BE2C (cell line): ENCODE measurements around the gene GDAP1L1.

ENCODE experiments used
- DNase-seq: peaks from one replicate; pipeline ENCODE4 v3.0.0-alpha.2; 2020
- H3K27me3 ChIP-seq: fragments of 250-450 bp; sonication (Bioruptor Pico); 2 replicates; pipeline ENCODE4 v1.5.1; 2020; ENCODE audit warnings: mild to moderate bottlenecking
- H3K36me3 ChIP-seq: fragments of 250-450 bp; sonication (Bioruptor Pico); 2 replicates; pipeline ENCODE4 v1.5.1; 2020; ENCODE audit warnings: mild to moderate bottlenecking
- H3K4me1 ChIP-seq: fragments of 250-450 bp; sonication (Bioruptor Pico); 2 replicates; pipeline ENCODE4 v1.5.1; 2020
- H3K4me3 ChIP-seq: 2 replicates; pipeline ENCODE4 v1.5.1; 2011; ENCODE audit warnings: low read depth, low read length
- H3K9me3 ChIP-seq: fragments of 250-450 bp; sonication (Bioruptor Pico); 2 replicates; pipeline ENCODE4 v1.5.1; 2020
- CTCF ChIP-seq: IDR thresholded peaks from 2 replicates; pipeline ENCODE4 v1.5.1; 2012; ENCODE audit warnings: mild to moderate bottlenecking, low read depth, low read length

The GDAP1L1 gene

GRCh38 chr20:44209686-44210405 is 37.3 kb upstream of the GDAP1L1 start:
- no peak for TF ChIP-seq CTCF
- DNase-seq = no peak
- peak overlapping the region; percentile 78 for H3K4me3 ChIP-seq
- no peaks in the 10 kb centered on the region for H3K9me3 ChIP-seq
- H3K27me3 ChIP-seq = no peaks in the 10 kb centered on the region
- H3K4me1 ChIP-seq = no peaks in the 10 kb centered on the region
- H3K36me3 ChIP-seq = peaks cover 14% of the 10 kb centered on the region

GRCh38 chr20:44210406-44211176 is 36.5 kb upstream of the GDAP1L1 start, which contains the start of gene OSER1:
Gene OSER1, minus strand, starts transcription at chr20:44210771. Its CDS starts 3,814 bp downstream, at chr20:44206957.
- H3K36me3 ChIP-seq = peaks cover 7% of the 10 kb centered on the region
- DNase-seq = peak; percentile 96
- no peaks in the 10 kb centered on the region for H3K27me3 ChIP-seq
- peak within 1 kb of the TSS; percentile 84 for H3K4me3 ChIP-seq
- TF ChIP-seq CTCF = no peak
- no peaks in the 10 kb centered on the region for H3K9me3 ChIP-seq
- no peaks in the 10 kb centered on the region for H3K4me1 ChIP-seq

GRCh38 chr20:44211177-44212039 is 35.7 kb upstream of the GDAP1L1 start:
- no peaks in the 10 kb centered on the region for H3K9me3 ChIP-seq
- peak overlapping the region; percentile 84 for H3K4me3 ChIP-seq
- no peak for DNase-seq
- no peak for TF ChIP-seq CTCF
- no peaks in the 10 kb centered on the region for H3K27me3 ChIP-seq
- H3K36me3 ChIP-seq = peaks cover 1% of the 10 kb centered on the region
- H3K4me1 ChIP-seq = no peaks in the 10 kb centered on the region

GRCh38 chr20:44212792-44213191 is 34.3 kb upstream of the GDAP1L1 start:
- DNase-seq = no peak
- no peak overlapping the region for H3K4me3 ChIP-seq

GRCh38 chr20:44215125-44215524 is 32.0 kb upstream of the GDAP1L1 start:
- peak; percentile 82 for DNase-seq
- peak; percentile 97 for TF ChIP-seq CTCF
- H3K4me1 ChIP-seq = peaks cover 4% of the 10 kb centered on the region; the same call in 1 of the 2 replicates
- no peaks in the 10 kb centered on the region for H3K27me3 ChIP-seq
- H3K4me3 ChIP-seq = no peak overlapping the region
- H3K9me3 ChIP-seq = no peaks in the 10 kb centered on the region
- no peaks in the 10 kb centered on the region for H3K36me3 ChIP-seq

More at GRCh38 chr20:44212792-44213191, 34.3 kb upstream of the GDAP1L1 start:
- peaks cover 4% of the 10 kb centered on the region; the same call in 1 of the 2 replicates for H3K4me1 ChIP-seq
- no peaks in the 10 kb centered on the region for H3K27me3 ChIP-seq
- H3K36me3 ChIP-seq = no peaks in the 10 kb centered on the region
- no peaks in the 10 kb centered on the region for H3K9me3 ChIP-seq
- no peak for TF ChIP-seq CTCF
